Calu3 (cell line): Measurements from ENCODE around the gene DCP1A. TPM values are rescaled to one million over a fixed set of nuclear protein-coding genes. Genes with fewer than 3 reads are reported as not detected.
A peak's percentile ranks its signal among the peaks of the same experiment; 100 is the strongest.

Source experiments
- BruUV-seq: library from RNA; stranded (reverse); fragments of 400-500 nt; replicated peaks from 2 replicates; lab custom pipeline; 2021; lab: Mats Ljungman, UMichigan
- CTCF ChIA-PET: fragments of 300-600 bp; sonication (Branson Sonifier 250); formaldehyde crosslinking; loops from one replicate; lab custom pipeline; 2022; ENCODE audit warnings: antibody characterized with exemption; lab: Charles Lee
- DNase-seq: peaks from one replicate; pipeline ENCODE4 v3.0.0; 2022
- H3K27ac Mint-ChIP-seq: one replicate; pipeline ENCODE4 v1.8.0; 2022; ENCODE audit warnings: mixed read lengths; ENCODE audit not compliant: unreplicated experiment
- H3K27me3 Mint-ChIP-seq: one replicate; pipeline ENCODE4 v1.8.0; 2022; ENCODE audit warnings: mixed read lengths; ENCODE audit not compliant: unreplicated experiment
- H3K36me3 Mint-ChIP-seq: one replicate; pipeline ENCODE4 v1.8.0; 2022; ENCODE audit warnings: mild to moderate bottlenecking, moderate library complexity, mixed read lengths; ENCODE audit not compliant: insufficient read depth, unreplicated experiment
- H3K4me1 Mint-ChIP-seq: one replicate; pipeline ENCODE4 v1.8.0; 2022; ENCODE audit warnings: mild to moderate bottlenecking, low read depth, mixed read lengths; ENCODE audit not compliant: unreplicated experiment
- H3K4me3 Mint-ChIP-seq: one replicate; pipeline ENCODE4 v1.8.0; 2022; ENCODE audit warnings: mild to moderate bottlenecking, low read depth, moderate library complexity, mixed read lengths; ENCODE audit not compliant: unreplicated experiment
- H3K9me3 Mint-ChIP-seq: one replicate; pipeline ENCODE4 v1.8.0; 2022; ENCODE audit warnings: low read depth, mixed read lengths; ENCODE audit not compliant: unreplicated experiment
- intact Hi-C: fragments of 100-400 bp; cut with micrococcal nuclease; formaldehyde crosslinking; loops from one replicate; pipeline ENCODE4 v1.10.0; 2022; ENCODE audit not compliant: unreplicated experiment
- total RNA-seq: library from RNA; stranded (reverse); gene quantifications from 2 replicates; pipeline ENCODE4 v1.2.3, GENCODE V29; 2022
- TF ChIP-seq, protein P1 (sequence below): fragments of 200-600 bp; IDR thresholded peaks from one replicate; pipeline ENCODE4 v1.8.0; 2022; ENCODE audit warnings: antibody characterized with exemption; ENCODE audit not compliant: unreplicated experiment

DCP1A gene
- total RNA-seq, 1 experiment from 2014 or later, result 27.4 TPM

DNA sequence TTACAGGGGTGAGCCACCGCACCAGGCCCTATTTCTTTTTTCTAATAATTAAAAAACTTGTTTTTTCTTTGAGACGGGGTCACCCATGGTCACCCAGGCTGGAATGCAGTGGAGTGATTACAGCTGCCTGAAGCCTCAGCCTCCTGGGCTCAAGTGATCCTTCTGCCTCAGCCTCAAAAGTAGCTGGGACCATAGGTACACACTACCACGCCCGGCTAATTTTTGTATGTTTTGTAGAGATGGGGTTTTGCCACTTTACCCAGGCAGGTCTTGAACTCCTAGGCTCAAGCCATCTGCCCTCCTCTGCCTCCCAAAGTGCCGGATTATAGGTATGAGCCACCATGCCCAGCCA is 90.7 kb downstream of the DCP1A start:
- CTCF ChIA-PET, result no interaction called here
- Mint-ChIP-seq H3K27ac (no peak overlapping the region), H3K36me3 (peaks cover 42% of the 10 kb centered on the region), H3K4me3 (no peak overlapping the region), H3K4me1 (peaks cover 25% of the 10 kb centered on the region), H3K27me3 (no peaks in the 10 kb centered on the region), H3K9me3 (no peaks in the 10 kb centered on the region)
- intact Hi-C loops, result no loop called here
- no TSS peak for BruUV-seq
- no peak for DNase-seq
- TF ChIP-seq, protein P1, sequence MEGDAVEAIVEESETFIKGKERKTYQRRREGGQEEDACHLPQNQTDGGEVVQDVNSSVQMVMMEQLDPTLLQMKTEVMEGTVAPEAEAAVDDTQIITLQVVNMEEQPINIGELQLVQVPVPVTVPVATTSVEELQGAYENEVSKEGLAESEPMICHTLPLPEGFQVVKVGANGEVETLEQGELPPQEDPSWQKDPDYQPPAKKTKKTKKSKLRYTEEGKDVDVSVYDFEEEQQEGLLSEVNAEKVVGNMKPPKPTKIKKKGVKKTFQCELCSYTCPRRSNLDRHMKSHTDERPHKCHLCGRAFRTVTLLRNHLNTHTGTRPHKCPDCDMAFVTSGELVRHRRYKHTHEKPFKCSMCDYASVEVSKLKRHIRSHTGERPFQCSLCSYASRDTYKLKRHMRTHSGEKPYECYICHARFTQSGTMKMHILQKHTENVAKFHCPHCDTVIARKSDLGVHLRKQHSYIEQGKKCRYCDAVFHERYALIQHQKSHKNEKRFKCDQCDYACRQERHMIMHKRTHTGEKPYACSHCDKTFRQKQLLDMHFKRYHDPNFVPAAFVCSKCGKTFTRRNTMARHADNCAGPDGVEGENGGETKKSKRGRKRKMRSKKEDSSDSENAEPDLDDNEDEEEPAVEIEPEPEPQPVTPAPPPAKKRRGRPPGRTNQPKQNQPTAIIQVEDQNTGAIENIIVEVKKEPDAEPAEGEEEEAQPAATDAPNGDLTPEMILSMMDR, result no peak

DNA sequence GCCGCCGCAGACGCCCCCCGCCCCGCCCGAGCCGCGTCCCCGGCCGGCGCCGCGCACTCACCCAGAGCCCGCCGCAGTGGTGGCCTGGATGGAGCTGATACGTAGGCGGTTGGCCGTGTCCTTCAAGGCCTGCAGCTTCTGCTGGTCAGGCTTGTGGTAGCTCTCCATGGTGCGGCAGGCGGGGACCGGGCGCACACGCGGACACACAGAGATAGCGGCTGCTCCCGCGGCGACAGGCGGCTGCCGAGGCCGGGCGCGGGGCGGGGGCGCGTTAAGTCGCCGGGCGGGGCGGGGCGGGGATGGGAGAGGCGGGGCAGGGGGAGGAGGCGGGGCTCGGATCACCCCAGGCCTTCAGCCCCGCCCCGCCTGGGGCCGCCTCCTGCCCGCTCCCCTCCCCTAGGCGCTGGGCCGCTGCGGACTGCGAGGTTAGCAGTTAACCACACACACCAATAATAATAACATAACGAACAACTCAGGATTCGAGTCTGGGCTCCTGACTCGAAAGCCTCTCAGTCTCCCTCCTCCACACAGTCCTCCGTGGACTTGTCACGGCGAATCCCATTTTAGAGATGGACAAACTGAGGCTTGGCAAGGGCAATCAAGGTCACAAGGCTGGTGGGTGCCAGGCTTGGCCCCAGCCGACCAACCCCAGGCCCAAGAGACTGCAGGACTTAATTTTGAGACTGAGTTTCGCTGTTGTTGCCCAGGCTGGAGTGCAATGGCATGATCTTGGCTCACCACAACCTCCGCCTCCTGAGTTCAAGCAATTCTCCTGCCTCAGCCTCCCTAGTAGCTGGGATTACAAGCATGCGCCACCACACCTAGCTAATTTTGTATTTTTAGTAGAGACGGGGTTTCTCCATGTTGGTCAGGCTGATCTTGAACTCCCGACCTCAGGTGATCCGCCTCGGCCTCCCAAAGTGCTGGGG is 91.3 kb downstream of the DCP1A start, which contains the start of gene TKT:
TSS of gene TKT (minus strand) at position 248 of the 929 bp plus-strand sequence. CDS start at position 168, 80 bp downstream.
- peak within 1 kb of the TSS; percentile 68 for H3K27ac Mint-ChIP-seq
- H3K36me3 Mint-ChIP-seq, result peaks cover 47% of the 10 kb centered on the region
- intact Hi-C loops, result loop anchor here (2.0 kb wide), 1 partner anchor 17 kb away; no protein-coding TSS in a partner anchor
- H3K27me3 Mint-ChIP-seq, result no peaks in the 10 kb centered on the region
- DNase-seq, result peak; percentile 86
- CTCF ChIA-PET, result interaction anchor here (0.6 to 0.9 kb wide), 5 partner anchors 10 to 588 kb away, joined by 3 to 6 read pairs (median 4); no protein-coding TSS in a partner anchor
- BruUV-seq, result no TSS peak
- no peaks in the 10 kb centered on the region for H3K9me3 Mint-ChIP-seq
- H3K4me1 Mint-ChIP-seq, result peaks cover 31% of the 10 kb centered on the region
- TF ChIP-seq, protein P1, result no peak
- peak within 1 kb of the TSS; percentile 87 for H3K4me3 Mint-ChIP-seq

DNA sequence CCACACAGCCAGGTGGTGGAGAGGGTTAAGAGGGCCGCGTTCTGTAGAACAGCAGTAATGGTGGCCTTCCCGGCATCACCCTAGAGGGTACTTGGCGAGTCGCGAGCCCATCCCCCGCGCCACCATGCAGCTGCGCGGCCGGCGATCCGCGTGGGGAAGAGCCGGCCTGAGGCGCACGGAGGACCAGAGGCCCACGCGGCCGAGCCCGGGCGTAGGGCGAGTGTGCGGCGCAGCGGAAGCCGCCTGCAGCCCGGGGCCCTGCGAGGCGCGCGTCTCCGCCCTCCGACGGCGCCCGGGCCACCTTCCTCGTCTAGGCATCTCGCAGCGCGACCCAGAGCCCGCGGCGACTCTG is 91.9 kb downstream of the DCP1A start:
- peak overlapping the region; percentile 68 for H3K27ac Mint-ChIP-seq
- no peak for DNase-seq
- BruUV-seq, result no TSS peak
- intact Hi-C loops, result loop anchor here (2.0 kb wide), 1 partner anchor 17 kb away; no protein-coding TSS in a partner anchor
- H3K4me3 Mint-ChIP-seq, result peak overlapping the region; percentile 87
- no peaks in the 10 kb centered on the region for H3K9me3 Mint-ChIP-seq
- TF ChIP-seq, protein P1, result no peak
- peaks cover 47% of the 10 kb centered on the region for H3K36me3 Mint-ChIP-seq
- CTCF ChIA-PET, result interaction anchor here (0.6 to 0.9 kb wide), 5 partner anchors 10 to 589 kb away, joined by 3 to 6 read pairs (median 4); no protein-coding TSS in a partner anchor
- H3K27me3 Mint-ChIP-seq, result no peaks in the 10 kb centered on the region
- H3K4me1 Mint-ChIP-seq, result peaks cover 31% of the 10 kb centered on the region

DNA sequence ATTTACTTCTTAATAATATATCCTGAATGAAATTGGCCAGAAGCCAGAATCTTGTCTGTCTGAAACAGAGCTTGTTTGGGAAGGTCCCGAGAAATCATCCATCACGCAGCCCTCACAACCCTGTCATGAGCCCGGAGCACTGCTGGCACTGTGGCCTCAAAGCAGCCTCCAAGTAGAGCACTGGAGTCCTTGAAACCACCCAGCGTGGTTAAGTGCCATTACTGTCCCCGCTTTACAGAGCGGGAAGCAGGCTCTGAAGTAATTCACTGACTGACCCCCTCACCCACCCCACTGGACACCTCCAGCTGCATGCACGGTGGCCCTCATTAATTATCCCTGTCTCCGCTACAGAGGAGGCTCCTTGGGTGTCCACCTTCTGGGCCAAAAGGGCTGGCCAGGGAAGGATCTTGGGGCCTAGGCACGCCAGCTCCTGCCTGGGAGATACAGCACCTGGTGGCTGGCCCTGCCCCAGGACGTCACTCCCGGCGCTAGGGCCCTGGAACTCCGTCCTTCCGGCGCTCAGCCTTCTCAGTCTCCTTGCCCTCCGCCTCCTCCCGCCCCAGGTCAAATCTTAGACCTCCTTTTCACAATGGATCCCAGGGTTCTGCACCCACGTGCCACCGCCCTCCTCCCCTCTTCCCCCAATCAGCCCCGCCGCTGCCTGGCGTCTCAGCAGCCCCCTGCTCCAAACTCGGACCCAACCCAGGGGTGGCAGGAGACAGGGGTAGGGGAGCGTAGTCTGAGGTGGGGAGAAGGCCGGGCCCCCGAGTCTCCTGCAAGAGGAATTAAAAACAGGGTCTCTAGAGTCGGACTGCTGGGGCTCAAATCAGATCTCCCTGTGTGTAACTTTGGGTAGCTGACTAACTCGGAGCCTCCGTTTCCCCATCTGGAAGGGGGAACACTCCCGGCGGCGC is 92.6 kb downstream of the DCP1A start:
- H3K27me3 Mint-ChIP-seq, result no peaks in the 10 kb centered on the region
- peaks cover 32% of the 10 kb centered on the region for H3K4me1 Mint-ChIP-seq
- CTCF ChIA-PET, result interaction anchor here (0.7 to 1.5 kb wide), 5 partner anchors 11 to 571 kb away, joined by 3 to 4 read pairs (median 3); no protein-coding TSS in a partner anchor
- H3K4me3 Mint-ChIP-seq, result peak overlapping the region; percentile 87
- intact Hi-C loops, result loop anchor here (2.0 kb wide), 1 partner anchor 16 kb away; no protein-coding TSS in a partner anchor
- peak; percentile 77 for DNase-seq
- TF ChIP-seq, protein P1, result no peak
- BruUV-seq, result no TSS peak
- H3K36me3 Mint-ChIP-seq, result peaks cover 47% of the 10 kb centered on the region
- no peaks in the 10 kb centered on the region for H3K9me3 Mint-ChIP-seq
- peak overlapping the region; percentile 68 for H3K27ac Mint-ChIP-seq
